HEK293 (cell line): ENCODE measurements around the gene GNPTG.

Experiments
- CTCF ChIA-PET: fragments of 350-600 bp; formaldehyde crosslinking; extraction: SDS; loops from one replicate; lab custom pipeline; 2021; ENCODE audit warnings: antibody characterized with exemption; lab: Yijun Ruan, JAX
- POLR2A ChIA-PET: fragments of 300-600 bp; formaldehyde crosslinking; extraction: SDS; loops from one replicate; lab custom pipeline; 2020; ENCODE audit warnings: antibody characterized with exemption, inconsistent platforms; lab: Yijun Ruan, JAX
- H3K27ac ChIP-seq: fragments of 200-500 bp; sonication (Bioruptor generic); 2 replicates; pipeline ENCODE4 v1.5.1; 2014; ENCODE audit warnings: low read depth, low read length, control low read depth, inconsistent platforms; ENCODE audit errors: extremely low read depth
- H3K36me3 ChIP-seq, 2 experiments: fragments of 200-500 bp in 1 of 2; sonication (Bioruptor generic) in 1 of 2; 1 replicate in 1 of 2; 2 replicates in 1 of 2; pipeline ENCODE4 v1.5.1; 2014 to 2017; ENCODE audit warnings: inconsistent platforms in 2 of 2, low read length in 2 of 2; ENCODE audit not compliant: control insufficient read depth in 2 of 2, insufficient read depth in 1 of 2
- H3K4me1 ChIP-seq: fragments of 200-500 bp; sonication (Bioruptor generic); 2 replicates; pipeline ENCODE4 v1.5.1; 2014; ENCODE audit warnings: mild to moderate bottlenecking, low read length, inconsistent platforms; ENCODE audit not compliant: control insufficient read depth, insufficient read depth
- H3K4me3 ChIP-seq: 2 replicates; pipeline ENCODE4 v1.5.1; 2011; ENCODE audit warnings: low read depth, mild to moderate bottlenecking, control low read depth, low read length, moderate library complexity
- H3K9me3 ChIP-seq: fragments of 200-500 bp; sonication (Bioruptor generic); 2 replicates; pipeline ENCODE4 v1.5.1; 2014; ENCODE audit warnings: low read depth, low read length, inconsistent platforms; ENCODE audit not compliant: control insufficient read depth, insufficient read depth
- FEZF1 ChIP-seq: fragments of 450-650 bp; formaldehyde crosslinking; IDR thresholded peaks from 2 replicates; pipeline ENCODE4 v1.5.1; 2016; ENCODE audit warnings: missing biosample characterization, missing genetic modification characterization
- HOXD13 ChIP-seq: sonication (generic); formaldehyde crosslinking; IDR thresholded peaks from 2 replicates; pipeline ENCODE4 v1.8.0; 2022; ENCODE audit warnings: missing genetic modification reagents, borderline replicate concordance
- MEIS1 ChIP-seq: sonication (generic); formaldehyde crosslinking; IDR thresholded peaks from 2 replicates; pipeline ENCODE4 v1.8.1; 2022; ENCODE audit warnings: missing genetic modification reagents, mild to moderate bottlenecking, borderline replicate concordance
- MZF1 ChIP-seq: fragments of 450-650 bp; formaldehyde crosslinking; IDR thresholded peaks from 2 replicates; pipeline ENCODE4 v1.5.1; 2017; ENCODE audit warnings: missing biosample characterization, missing genetic modification characterization, borderline replicate concordance
- SCRT1 ChIP-seq: fragments of 450-650 bp; formaldehyde crosslinking; IDR thresholded peaks from 2 replicates; pipeline ENCODE4 v1.5.1; 2016; ENCODE audit warnings: missing biosample characterization, missing genetic modification characterization, borderline replicate concordance
- TRIM28 ChIP-seq: IDR thresholded peaks from 2 replicates; pipeline ENCODE4 v1.6.1; 2011; ENCODE audit warnings: low read length, control low read depth, borderline replicate concordance
- ZBTB20 ChIP-seq: fragments of 450-650 bp; formaldehyde crosslinking; IDR thresholded peaks from 2 replicates; pipeline ENCODE4 v1.5.1; 2016; ENCODE audit warnings: missing biosample characterization, missing genetic modification characterization
- ZNF184 ChIP-seq: fragments of 450-650 bp; IDR thresholded peaks from 2 replicates; pipeline ENCODE4 v1.5.1; 2018; ENCODE audit warnings: missing biosample characterization, mild to moderate bottlenecking, missing genetic modification characterization
- ZNF223 ChIP-seq: fragments of 450-650 bp; formaldehyde crosslinking; IDR thresholded peaks from 2 replicates; pipeline ENCODE4 v1.5.1; 2016; ENCODE audit warnings: missing biosample characterization, missing genetic modification characterization
- ZNF280D ChIP-seq: fragments of 450-650 bp; formaldehyde crosslinking; IDR thresholded peaks from 2 replicates; pipeline ENCODE4 v1.5.1; 2016; ENCODE audit warnings: missing biosample characterization, missing genetic modification characterization
- ZNF394 ChIP-seq: fragments of 450-650 bp; formaldehyde crosslinking; IDR thresholded peaks from 2 replicates; pipeline ENCODE4 v1.5.1; 2016; ENCODE audit warnings: missing biosample characterization, missing genetic modification characterization, mild to moderate bottlenecking, moderate library complexity, borderline replicate concordance
- ZNF521 ChIP-seq: fragments of 450-650 bp; formaldehyde crosslinking; IDR thresholded peaks from 2 replicates; pipeline ENCODE4 v1.5.1; 2017; ENCODE audit warnings: missing biosample characterization, mild to moderate bottlenecking, missing genetic modification characterization
- ZNF555 ChIP-seq: fragments of 450-650 bp; formaldehyde crosslinking; conservative IDR thresholded peaks from 2 replicates; pipeline ENCODE4 v1.5.1; 2017; ENCODE audit warnings: missing biosample characterization, mild to moderate bottlenecking, missing genetic modification characterization, inconsistent platforms
- ZNF571 ChIP-seq: fragments of 450-650 bp; formaldehyde crosslinking; IDR thresholded peaks from 2 replicates; pipeline ENCODE4 v1.5.0; 2017; ENCODE audit warnings: missing biosample characterization, missing genetic modification characterization
- ZNF623 ChIP-seq: fragments of 450-650 bp; formaldehyde crosslinking; IDR thresholded peaks from 2 replicates; pipeline ENCODE4 v1.5.1; 2016; ENCODE audit warnings: missing biosample characterization, missing genetic modification characterization
- ZNF624 ChIP-seq: fragments of 450-650 bp; formaldehyde crosslinking; IDR thresholded peaks from 2 replicates; pipeline ENCODE4 v1.5.1; 2017; ENCODE audit warnings: missing biosample characterization, missing genetic modification characterization
- ZNF626 ChIP-seq: fragments of 450-650 bp; sonication (Bioruptor Pico); formaldehyde crosslinking; IDR thresholded peaks from 2 replicates; pipeline ENCODE4 v1.5.1; 2018; ENCODE audit warnings: missing biosample characterization, missing genetic modification characterization, inconsistent platforms
- ZNF692 ChIP-seq: fragments of 450-650 bp; formaldehyde crosslinking; IDR thresholded peaks from 2 replicates; pipeline ENCODE4 v1.5.1; 2016; ENCODE audit warnings: missing biosample characterization, missing genetic modification characterization
- ZNF701 ChIP-seq: fragments of 450-650 bp; formaldehyde crosslinking; IDR thresholded peaks from 2 replicates; pipeline ENCODE4 v1.5.1; 2016; ENCODE audit warnings: missing biosample characterization, missing genetic modification characterization
- ZNF704 ChIP-seq: fragments of 450-650 bp; formaldehyde crosslinking; IDR thresholded peaks from 2 replicates; pipeline ENCODE4 v1.5.1; 2016; ENCODE audit warnings: missing biosample characterization, missing genetic modification characterization
- TF ChIP-seq, protein P1 (sequence below): fragments of 450-650 bp; formaldehyde crosslinking; IDR thresholded peaks from 2 replicates; pipeline ENCODE4 v1.5.1; 2016; ENCODE audit warnings: missing biosample characterization, missing genetic modification characterization
- TF ChIP-seq, protein P2 (sequence below): fragments of 450-650 bp; formaldehyde crosslinking; optimal IDR thresholded peaks from 2 replicates; pipeline ENCODE3; 2016; ENCODE audit warnings: missing biosample characterization, mild to moderate bottlenecking, missing genetic modification characterization
- TF ChIP-seq, protein P3 (sequence below): fragments of 450-650 bp; formaldehyde crosslinking; IDR thresholded peaks from 2 replicates; pipeline ENCODE4 v1.5.1; 2016; ENCODE audit warnings: missing biosample characterization, missing genetic modification characterization

GNPTG gene

GRCh38 chr16:1403036-1403435 is 51.3 kb downstream of the GNPTG start:
- Histone ChIP-seq H3K36me3 (peaks cover 0 to 45% of the 10 kb centered on the region in 2 experiments; a peak in 2 of 3 replicates), H3K9me3 (no peaks in the 10 kb centered on the region), H3K27ac (no peak overlapping the region), H3K4me3 (no peak overlapping the region), H3K4me1 (peaks cover 3% of the 10 kb centered on the region)
- TF ChIP-seq SCRT1 (tag by site-specific recombination) (no peak), FEZF1 (tag by site-specific recombination) (no peak), ZNF184 (tag by site-specific recombination) (no peak), ZNF624 (tag by site-specific recombination) (no peak), ZNF701 (tag by site-specific recombination) (no peak), MEIS1 (CRISPR knock-in tag) (no peak), MZF1 (tag by site-specific recombination) (no peak), ZNF555 (tag by site-specific recombination) (no peak), ZNF626 (tag by site-specific recombination) (no peak), ZNF521 (tag by site-specific recombination) (no peak), ZBTB20 (tag by site-specific recombination) (no peak)
- TF ChIP-seq, protein P1, sequence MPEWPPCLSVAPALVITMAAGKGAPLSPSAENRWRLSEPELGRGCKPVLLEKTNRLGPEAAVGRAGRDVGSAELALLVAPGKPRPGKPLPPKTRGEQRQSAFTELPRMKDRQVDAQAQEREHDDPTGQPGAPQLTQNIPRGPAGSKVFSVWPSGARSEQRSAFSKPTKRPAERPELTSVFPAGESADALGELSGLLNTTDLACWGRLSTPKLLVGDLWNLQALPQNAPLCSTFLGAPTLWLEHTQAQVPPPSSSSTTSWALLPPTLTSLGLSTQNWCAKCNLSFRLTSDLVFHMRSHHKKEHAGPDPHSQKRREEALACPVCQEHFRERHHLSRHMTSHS: no peak
- TF ChIP-seq, protein P2, sequence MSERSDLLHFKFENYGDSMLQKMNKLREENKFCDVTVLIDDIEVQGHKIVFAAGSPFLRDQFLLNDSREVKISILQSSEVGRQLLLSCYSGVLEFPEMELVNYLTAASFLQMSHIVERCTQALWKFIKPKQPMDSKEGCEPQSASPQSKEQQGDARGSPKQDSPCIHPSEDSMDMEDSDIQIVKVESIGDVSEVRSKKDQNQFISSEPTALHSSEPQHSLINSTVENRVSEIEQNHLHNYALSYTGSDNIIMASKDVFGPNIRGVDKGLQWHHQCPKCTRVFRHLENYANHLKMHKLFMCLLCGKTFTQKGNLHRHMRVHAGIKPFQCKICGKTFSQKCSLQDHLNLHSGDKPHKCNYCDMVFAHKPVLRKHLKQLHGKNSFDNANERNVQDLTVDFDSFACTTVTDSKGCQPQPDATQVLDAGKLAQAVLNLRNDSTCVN (tag by site-specific recombination): no peak
- CTCF ChIA-PET: no interaction called here
- POLR2A ChIA-PET: no interaction called here

DNA sequence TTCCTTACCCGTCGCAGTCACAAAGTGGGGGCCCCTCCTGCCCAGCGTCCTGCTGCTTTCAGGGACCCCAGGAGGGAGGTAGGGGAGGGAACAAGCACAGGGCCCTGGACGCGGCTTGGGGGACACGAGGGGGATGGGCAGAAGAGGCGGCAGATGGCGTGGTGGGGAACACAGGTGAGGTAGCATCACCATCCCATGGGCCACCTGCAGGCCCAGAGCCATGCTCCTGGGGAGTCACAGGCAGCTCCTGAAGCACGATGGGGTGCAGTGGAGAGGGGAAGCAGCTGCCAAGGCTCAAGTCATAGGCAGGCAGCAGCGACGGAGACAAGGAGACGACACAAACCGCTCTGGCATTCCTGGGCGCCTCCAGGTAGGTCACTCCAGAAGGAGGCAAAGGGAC is 52.0 kb downstream of the GNPTG start:
- H3K9me3 ChIP-seq: no peaks in the 10 kb centered on the region
- H3K27ac ChIP-seq: no peak overlapping the region
- peaks cover 3% of the 10 kb centered on the region for H3K4me1 ChIP-seq
- ChIA-PET POLR2A (no interaction called here), CTCF (no interaction called here)
- H3K4me3 ChIP-seq: no peak overlapping the region
- peaks cover 0 to 40% of the 10 kb centered on the region in 2 experiments; a peak in 2 of 3 replicates for H3K36me3 ChIP-seq
- no peak for TF ChIP-seq ZNF280D (tag by site-specific recombination)
- TF ChIP-seq ZNF692: no peak
- no peak for TF ChIP-seq TRIM28
- TF ChIP-seq ZNF623 (tag by site-specific recombination): no peak
- no peak for TF ChIP-seq ZNF704 (tag by site-specific recombination)
- no peak for TF ChIP-seq ZNF223 (tag by site-specific recombination)
- no peak for TF ChIP-seq ZNF394
- no peak for TF ChIP-seq ZNF571
- TF ChIP-seq, protein P2 (tag by site-specific recombination): no peak
- no peak for TF ChIP-seq HOXD13 (CRISPR knock-in tag)
- TF ChIP-seq, protein P3, sequence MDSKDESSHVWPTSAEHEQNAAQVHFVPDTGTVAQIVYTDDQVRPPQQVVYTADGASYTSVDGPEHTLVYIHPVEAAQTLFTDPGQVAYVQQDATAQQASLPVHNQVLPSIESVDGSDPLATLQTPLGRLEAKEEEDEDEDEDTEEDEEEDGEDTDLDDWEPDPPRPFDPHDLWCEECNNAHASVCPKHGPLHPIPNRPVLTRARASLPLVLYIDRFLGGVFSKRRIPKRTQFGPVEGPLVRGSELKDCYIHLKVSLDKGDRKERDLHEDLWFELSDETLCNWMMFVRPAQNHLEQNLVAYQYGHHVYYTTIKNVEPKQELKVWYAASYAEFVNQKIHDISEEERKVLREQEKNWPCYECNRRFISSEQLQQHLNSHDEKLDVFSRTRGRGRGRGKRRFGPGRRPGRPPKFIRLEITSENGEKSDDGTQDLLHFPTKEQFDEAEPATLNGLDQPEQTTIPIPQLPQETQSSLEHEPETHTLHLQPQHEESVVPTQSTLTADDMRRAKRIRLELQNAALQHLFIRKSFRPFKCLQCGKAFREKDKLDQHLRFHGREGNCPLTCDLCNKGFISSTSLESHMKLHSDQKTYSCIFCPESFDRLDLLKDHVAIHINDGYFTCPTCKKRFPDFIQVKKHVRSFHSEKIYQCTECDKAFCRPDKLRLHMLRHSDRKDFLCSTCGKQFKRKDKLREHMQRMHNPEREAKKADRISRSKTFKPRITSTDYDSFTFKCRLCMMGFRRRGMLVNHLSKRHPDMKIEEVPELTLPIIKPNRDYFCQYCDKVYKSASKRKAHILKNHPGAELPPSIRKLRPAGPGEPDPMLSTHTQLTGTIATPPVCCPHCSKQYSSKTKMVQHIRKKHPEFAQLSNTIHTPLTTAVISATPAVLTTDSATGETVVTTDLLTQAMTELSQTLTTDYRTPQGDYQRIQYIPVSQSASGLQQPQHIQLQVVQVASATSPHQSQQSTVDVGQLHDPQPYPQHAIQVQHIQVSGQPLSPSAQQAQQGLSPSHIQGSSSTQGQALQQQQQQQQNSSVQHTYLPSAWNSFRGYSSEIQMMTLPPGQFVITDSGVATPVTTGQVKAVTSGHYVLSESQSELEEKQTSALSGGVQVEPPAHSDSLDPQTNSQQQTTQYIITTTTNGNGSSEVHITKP (tag by site-specific recombination): no peak
